ENCODE results near the gene MYOG.

MYOG gene

DNA sequence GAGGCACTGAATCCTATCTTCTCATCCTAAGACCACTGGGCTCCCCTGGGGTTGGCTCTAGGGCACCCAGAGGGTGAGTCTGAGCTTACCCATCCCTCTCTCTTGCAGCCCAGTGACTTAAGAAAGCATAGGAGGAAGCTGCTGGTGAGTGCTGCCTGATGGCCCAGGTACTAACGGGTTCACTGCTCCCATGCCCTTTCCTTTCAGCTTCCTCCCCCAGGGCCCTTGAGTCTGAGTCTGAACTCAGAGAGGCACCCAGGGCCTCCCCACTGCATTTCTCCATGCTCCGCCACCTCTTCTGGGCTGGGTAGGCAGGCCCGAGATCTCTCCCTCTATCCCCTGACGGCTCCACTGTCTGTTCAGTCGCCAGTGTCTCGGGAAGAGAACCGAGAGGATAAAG is 29.8 kb downstream of the MYOG start:
- H3K4me3 ChIP-seq (replicated peaks; ENCODE audit: low read depth, low read length), result no peak overlapping the region
- TF ChIP-seq, protein P1, sequence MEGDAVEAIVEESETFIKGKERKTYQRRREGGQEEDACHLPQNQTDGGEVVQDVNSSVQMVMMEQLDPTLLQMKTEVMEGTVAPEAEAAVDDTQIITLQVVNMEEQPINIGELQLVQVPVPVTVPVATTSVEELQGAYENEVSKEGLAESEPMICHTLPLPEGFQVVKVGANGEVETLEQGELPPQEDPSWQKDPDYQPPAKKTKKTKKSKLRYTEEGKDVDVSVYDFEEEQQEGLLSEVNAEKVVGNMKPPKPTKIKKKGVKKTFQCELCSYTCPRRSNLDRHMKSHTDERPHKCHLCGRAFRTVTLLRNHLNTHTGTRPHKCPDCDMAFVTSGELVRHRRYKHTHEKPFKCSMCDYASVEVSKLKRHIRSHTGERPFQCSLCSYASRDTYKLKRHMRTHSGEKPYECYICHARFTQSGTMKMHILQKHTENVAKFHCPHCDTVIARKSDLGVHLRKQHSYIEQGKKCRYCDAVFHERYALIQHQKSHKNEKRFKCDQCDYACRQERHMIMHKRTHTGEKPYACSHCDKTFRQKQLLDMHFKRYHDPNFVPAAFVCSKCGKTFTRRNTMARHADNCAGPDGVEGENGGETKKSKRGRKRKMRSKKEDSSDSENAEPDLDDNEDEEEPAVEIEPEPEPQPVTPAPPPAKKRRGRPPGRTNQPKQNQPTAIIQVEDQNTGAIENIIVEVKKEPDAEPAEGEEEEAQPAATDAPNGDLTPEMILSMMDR (IDR thresholded peaks at IDR 0.05; ENCODE audit: low read depth, low read length, missing control alignments), result no peak

DNA sequence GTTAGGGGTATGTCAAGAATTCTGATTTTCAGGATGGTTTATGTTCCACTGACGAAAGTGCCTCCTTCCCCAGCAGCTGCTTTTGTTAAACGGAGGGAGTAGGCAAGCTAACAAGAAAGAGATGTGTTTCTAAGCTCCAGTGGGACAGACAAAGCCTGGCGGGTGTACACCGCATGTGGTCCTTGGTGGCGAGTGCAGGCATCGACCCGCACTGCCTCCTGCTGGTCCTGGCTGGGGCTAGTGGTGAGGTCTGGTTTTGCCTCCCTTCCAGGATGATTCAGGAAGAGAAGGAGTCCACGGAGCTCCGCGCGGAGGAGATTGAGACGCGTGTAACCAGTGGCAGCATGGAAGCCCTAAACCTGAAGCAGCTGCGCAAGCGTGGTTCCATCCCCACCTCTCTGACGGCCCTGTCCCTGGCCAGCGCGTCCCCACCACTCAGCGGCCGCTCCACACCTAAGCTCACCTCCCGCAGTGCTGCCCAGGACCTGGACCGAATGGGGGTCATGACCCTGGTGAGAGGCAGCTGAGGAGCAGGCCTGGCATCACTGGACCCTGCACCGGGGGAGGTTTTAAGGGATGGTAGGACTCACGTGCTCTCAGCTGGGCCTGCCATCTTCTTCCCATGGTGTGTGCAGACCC is 30.5 kb downstream of the MYOG start:
- TF ChIP-seq, protein P1 (IDR thresholded peaks at IDR 0.05; ENCODE audit: low read depth, low read length, missing control alignments), result peak; percentile 27
- no peak for DNase-seq (ENCODE audit: extremely low read depth, low read depth)
- H3K4me3 ChIP-seq (replicated peaks; ENCODE audit: low read depth, low read length), result no peak overlapping the region

More for the DNA sequence above, 29.8 kb downstream of the MYOG start:
- DNase-seq (ENCODE audit: extremely low read depth, low read depth), result no peak

DNA sequence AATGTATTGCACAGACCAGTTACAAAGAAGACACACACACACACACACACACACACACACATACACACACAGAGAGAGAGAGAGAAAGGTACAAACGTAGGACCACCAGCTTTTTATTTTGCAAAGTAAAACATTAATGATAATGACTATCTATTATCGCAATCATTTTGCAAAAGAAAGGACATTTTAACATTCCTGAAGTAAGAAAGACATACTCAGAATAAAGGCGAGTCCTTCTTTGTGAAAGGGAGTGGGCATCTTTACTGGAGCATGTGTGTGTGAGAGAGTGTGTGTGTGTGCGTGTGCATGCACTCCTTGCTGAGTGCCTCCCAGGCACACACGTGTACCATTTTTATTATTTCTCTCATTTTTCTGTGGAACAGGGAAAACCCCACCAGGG is 31.2 kb downstream of the MYOG start:
- no peak overlapping the region for H3K4me3 ChIP-seq (replicated peaks; ENCODE audit: low read depth, low read length)
- TF ChIP-seq, protein P1 (IDR thresholded peaks at IDR 0.05; ENCODE audit: low read depth, low read length, missing control alignments), result no peak
- DNase-seq (ENCODE audit: extremely low read depth, low read depth), result no peak

DNA sequence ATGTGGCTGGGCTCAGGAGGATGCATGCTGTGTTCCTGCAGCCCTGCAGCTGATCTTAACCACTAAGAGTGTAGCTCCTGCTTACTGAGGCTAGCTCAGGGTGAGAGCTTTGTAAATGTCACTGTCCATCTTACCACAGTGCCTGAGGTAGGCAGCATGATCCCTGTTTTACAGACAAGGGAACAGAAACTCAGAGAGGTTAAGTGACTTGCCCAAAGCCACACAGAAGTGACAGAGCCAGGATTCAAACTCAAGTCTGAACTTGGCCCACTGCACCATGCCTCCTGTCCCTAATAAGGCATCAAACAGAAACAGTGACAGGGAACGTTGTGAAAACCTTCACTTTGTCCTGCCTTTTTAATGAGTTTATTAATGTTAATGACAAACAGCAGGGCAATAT is 31.6 kb downstream of the MYOG start:
- no peak for DNase-seq (ENCODE audit: extremely low read depth, low read depth)
- no peak overlapping the region for H3K4me3 ChIP-seq (replicated peaks; ENCODE audit: low read depth, low read length)
- TF ChIP-seq, protein P1 (IDR thresholded peaks at IDR 0.05; ENCODE audit: low read depth, low read length, missing control alignments), result no peak

DNA sequence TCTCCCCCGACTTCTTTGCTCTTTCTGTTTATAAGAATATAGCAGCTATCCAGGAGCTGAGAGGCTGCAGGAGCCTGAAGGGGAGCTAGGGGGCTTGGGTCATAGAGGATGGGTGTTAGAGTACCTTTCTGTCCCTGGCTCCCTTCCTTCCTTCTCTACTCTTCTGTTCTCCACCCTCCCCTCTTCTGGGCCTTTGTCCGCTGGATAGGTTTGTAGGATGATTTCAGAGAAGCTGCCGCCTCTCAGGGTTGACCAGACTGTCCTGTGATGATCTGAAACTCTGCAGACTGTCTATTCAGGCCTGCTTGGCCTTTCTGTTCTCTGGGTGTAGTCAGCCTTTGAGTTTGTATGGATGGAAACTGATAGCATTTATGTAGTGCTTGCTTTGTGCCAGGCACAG is 33.2 kb downstream of the MYOG start:
- TF ChIP-seq, protein P1 (IDR thresholded peaks at IDR 0.05; ENCODE audit: low read depth, low read length, missing control alignments), result no peak
- no peak for DNase-seq (ENCODE audit: extremely low read depth, low read depth)
- H3K4me3 ChIP-seq (replicated peaks; ENCODE audit: low read depth, low read length), result no peak overlapping the region

DNA sequence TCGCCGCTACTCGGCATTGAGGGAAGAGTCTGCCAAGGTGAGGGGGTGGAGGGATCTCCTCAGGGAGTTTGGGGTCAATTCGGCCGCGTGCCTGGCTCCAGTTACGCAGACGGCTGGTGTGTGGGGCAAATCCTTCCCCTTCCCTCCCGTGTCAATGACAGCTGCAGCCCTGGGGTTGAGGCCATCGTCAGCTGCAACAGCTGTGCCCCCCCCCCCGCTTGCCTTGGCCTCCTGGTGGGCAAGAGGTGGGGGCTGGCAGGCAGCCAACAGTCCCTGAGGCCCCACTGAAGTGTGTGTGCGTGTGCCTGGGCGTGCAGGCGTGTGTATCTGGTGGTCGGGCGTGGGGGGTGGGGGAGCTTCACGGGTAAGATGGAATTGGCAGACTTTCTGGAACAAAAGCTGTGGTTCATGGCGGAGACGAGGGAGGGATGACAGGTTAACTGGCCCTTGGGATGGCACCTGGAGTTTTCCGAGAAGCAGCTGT is 33.9 kb downstream of the MYOG start:
- DNase-seq (ENCODE audit: extremely low read depth, low read depth), result no peak
- H3K4me3 ChIP-seq (replicated peaks; ENCODE audit: low read depth, low read length), result no peak overlapping the region
- TF ChIP-seq, protein P1 (IDR thresholded peaks at IDR 0.05; ENCODE audit: low read depth, low read length, missing control alignments), result no peak

DNA sequence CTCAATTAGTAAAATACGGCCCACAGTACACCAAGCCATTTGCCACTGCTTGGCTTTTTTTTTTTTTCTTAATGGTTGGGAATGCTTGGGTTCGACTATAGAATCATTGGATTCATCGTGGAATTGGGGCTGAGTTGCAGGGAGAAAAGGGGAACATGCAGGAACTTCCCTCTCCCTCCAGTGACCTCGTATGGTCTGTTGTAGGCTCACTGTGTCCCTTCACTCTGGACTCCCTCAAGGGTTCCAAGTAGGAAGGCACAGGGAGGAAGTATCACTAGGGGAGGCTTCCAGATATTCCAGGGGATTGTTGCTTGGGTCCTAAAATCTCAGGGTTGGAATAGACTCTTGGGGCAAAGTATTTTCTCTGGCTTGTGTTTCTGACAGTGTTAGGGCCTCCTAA is 35.0 kb downstream of the MYOG start:
- no peak overlapping the region for H3K4me3 ChIP-seq (replicated peaks; ENCODE audit: low read depth, low read length)
- TF ChIP-seq, protein P1 (IDR thresholded peaks at IDR 0.05; ENCODE audit: low read depth, low read length, missing control alignments), result no peak
- no peak for DNase-seq (ENCODE audit: extremely low read depth, low read depth)

All from HFF-Myc (cell line).